GM21423 (cell line): ENCODE results near the gene DOK3.
"Not testable (repeated sequence)": the region's sequence is repeated elsewhere in the genome, so short reads cannot be mapped to it uniquely, and the experiment has no call there.

ENCODE experiments used
- ATAC-seq: cut with Tn5 transposase; IDR thresholded peaks from one replicate; pipeline ENCODE4 v1.9.1; 2021; ENCODE audit warnings: mild to moderate bottlenecking, moderate library complexity; ENCODE audit not compliant: unreplicated experiment

The DOK3 gene

GRCh38 chr5:177498013-177498787 is 11.4 kb downstream of the DOK3 start:
- ATAC-seq: no peak

GRCh38 chr5:177497292-177498012 is 12.2 kb downstream of the DOK3 start, which contains the start of gene PDLIM7:
Gene PDLIM7, minus strand, starts transcription at chr5:177497604. Its CDS starts 1,092 bp downstream, at chr5:177496512.
- peak; percentile 72 for ATAC-seq

- no peak for ATAC-seq
Observed at GRCh38 chr5:177496727-177497291, 12.8 kb downstream of the DOK3 start.

DNA sequence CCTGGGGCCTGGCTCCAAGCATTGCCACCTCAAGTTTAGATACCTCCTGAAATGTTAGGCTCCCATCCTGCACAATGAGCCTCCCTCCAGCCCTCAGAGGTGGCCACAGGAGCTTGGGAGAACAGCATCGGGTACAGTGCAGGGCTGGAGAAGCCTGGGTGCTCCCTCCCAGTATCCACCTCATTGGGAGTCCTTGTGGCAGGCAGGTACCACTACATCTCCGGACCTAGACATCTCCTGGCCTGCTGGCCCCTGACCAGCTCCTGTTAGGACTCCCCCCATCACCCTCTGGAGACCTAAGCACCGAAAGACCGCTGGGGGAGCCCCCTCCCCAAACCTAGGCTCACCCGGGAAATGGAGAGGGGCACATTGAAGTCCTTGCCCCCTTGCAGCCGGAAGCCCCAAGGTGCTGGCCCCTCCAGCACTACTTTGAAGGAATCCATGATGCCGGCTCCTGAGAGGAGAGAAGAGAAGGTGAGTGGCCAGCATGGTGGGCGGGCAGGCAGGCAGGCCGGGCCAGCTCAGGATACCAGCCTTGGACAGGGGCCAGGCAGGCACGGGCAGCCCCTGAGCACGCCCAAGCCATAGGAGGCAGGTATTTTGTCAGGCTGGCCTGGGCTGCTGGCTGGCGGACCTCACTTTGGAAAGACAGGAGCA is 13.4 kb downstream of the DOK3 start:
- no peak for ATAC-seq

- no peak for ATAC-seq
Observed at GRCh38 chr5:177495243-177496060, 14.2 kb downstream of the DOK3 start.

- no peak for ATAC-seq
Observed at GRCh38 chr5:177494346-177495195, 15.1 kb downstream of the DOK3 start.

GRCh38 chr5:177493795-177494345 is 15.8 kb downstream of the DOK3 start:
- no peak for ATAC-seq

- ATAC-seq: no peak
Observed at GRCh38 chr5:177492841-177493240, 16.8 kb downstream of the DOK3 start.

DNA sequence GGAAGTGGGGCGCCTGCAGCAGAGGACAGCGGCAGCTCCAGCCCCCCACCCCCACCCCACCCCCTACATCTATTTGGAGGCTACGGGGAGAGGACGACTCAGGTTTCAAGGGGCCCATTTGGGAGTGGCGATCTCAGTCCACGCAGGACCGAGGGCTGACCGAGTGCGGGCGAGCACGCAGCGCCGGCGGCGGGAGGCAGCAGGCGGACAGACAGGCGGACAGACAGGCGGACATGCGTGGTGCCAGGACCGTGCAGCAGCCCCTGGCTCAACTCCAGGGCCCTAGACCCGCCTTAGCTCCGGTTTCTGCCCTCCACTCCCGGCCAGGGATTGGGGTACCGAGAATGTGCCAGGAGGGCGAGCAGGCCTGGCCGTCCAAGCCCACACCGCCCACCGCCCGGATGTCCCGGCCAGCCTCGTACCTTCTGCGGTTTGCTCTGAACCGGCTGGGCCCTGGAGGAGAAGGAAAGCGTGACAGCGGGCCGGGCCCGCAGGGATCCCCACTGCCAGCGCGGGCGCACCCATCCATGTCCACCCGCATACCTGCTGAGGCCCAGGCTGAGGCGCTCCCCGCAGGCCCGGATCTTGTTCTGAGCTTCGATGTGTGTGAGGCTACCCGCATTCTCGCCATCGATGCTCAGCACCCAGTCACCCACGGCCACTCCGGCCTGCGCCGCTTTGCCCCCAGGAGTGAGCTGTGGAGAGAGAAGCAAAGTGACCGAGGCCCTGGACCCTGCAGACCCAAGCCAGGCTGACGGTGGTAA is 17.5 kb downstream of the DOK3 start:
- ATAC-seq: no peak

DNA sequence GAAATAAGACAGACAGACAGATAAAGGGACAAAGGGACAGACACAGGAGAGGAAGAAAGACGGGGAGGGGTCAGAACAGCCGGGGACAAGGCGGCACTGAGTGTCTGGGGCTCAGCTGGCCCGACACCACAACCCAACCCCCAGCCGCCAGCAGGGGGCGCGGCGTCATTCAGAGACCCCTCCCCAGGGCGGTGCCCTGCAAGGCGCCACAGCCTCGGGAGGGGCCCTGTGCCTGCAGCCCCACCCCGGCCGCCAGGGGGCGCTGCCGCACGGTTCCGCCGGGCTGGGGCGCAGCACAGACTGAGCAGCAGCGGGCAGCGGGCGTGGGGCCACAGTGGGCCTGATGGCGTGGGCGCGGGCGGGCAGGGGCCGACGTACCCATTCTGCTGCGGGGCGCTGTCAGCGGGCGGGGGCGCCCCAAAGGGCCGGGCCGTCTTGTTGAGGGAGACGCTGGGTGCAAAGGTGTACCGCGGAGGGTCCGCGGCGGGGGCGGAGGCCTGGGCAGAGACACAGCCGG is 18.1 kb downstream of the DOK3 start:
- no peak for ATAC-seq

GRCh38 chr5:177490992-177491391 is 18.6 kb downstream of the DOK3 start:
- no peak for ATAC-seq

DNA sequence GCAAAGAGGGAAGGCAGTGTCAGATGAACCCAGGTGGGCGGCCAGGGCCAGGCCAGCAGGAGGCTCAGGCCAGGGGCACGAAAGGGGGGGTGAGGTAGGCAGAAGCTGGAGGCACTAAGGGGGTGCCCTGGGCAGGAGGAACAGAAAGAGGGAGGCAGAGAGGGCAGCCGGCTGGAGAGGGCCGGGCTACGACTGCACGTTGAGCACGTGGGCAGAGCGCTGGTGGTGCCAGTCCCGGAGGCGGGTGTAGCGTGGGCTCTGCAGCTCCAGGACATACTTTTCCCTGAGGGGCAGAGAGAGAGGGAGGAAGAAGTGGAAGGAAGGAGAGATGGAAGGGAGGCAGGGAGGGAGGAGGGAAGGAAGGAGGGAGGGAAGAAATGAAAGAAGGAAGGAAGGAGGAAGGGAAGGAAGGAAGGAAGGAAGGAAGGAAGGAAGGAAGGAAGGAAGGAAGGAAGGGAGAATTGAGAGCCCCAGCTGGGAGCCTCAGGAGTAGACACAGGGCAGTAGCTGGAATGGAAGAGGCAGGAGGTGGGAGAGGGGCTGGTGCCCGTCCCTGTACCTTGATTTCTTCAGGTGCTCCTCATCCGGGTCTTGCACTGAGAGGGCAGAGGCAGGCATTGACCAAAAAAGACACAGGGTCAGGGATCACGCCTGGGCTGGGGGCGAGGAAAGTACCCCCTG is 19.2 kb downstream of the DOK3 start:
- ATAC-seq: no peak

DNA sequence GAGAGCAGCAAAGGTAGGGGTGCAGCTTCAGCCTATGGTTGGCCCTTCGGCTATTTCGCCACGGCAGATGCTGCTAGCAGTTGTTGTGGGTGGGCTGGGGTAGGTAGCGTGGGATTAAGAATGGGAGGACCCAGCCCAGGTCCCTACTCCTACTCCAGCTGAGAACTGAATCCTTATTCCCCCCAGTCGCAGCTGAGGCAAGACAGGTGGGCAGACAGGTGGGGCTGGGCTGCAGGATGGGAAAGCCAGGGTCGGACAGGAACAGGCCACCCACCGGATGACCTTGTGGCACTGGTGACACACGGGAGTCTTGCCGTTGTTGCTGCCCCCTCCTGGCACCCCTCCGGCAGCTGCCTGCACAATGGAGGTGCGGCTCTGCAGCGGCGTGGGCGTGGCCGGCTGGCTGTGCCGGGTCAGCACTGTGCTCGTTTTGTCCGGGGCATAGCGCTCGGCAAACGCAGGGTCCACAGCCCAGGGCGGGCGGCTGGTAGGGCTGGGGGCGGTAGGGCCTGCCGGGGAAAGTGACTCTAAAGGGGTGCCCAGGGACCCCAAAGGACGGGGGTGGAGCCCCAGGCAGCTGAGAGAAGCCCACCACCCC is 20.4 kb downstream of the DOK3 start:
- ATAC-seq: no peak

GRCh38 chr5:177487975-177488374 is 21.7 kb downstream of the DOK3 start:
- no peak for ATAC-seq

- ATAC-seq: no peak
Observed at GRCh38 chr5:177487144-177487543, 22.5 kb downstream of the DOK3 start.

DNA sequence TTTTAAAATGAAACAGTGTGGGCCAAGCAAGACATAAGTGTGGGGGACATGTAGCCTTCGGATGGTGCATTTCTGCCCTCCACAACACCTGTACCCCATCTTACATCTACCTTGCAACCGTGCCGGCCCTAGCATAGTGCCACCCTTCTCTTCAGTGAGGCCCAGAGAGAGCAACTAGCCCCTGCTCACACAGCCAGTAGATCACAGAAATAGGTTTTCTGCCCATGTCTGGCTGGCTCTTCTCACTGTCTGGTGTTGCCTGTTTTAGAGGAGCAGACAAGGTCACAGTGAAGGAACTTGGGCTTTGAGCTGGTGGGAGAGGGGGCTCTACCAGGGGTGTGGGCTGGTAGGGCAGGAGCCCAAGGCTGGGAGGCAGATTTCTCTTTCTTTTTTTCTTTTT is 23.4 kb downstream of the DOK3 start:
- no peak for ATAC-seq

GRCh38 chr5:177485753-177486152 is 23.9 kb downstream of the DOK3 start:
- ATAC-seq: not testable (repeated sequence)
